Measurements from ENCODE around the gene ANKRD33B.

Gene ANKRD33B

DNA sequence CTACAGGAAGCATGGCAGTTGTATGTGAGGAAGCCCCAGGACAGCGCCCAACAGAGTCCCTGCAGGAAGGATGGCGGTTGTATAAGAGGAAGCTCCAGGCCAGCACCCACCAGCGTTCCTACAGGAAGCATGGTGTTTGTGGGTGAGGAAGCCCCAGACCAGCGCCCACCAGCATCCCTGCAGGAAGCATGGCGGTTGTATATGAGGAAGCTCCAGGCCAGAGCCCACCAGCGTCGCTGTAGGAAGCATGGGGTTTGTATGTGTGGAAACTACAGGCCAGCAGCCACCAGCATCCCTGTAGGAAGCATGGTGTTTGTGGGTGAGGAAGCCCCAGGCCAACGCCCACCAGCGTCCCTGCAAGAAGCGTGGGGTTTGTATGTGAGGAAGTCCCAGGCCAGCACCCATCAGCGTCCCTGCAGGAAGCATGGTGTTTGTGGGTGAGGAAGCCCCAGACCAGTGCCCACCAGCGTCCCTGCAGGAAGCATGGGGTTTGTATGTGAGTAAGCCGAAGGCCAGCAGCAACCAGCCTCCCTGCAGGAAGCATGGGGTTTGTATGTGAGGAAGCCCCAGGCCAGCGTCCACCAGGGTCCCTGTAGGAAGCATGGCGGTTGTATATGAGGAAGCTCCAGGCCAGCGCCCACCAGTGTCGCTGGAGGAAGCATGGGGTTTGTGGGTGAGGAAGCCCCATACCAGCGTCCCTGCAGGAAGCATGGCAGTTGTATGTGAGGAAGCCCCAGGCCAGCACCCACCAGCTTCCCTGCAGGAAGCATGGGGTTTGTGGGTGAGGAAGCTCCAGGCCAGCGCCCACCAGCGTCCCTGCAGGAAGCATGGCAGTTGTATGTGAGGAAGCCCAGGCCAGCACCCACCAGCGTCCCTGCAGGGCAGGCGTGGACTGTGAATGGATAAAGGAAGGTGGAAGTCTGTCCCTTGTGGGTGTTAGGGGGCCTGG is 118.1 kb downstream of the ANKRD33B start:
- no peak for TF ChIP-seq CTCF (IDR thresholded peaks at IDR 0.05; ENCODE audit: borderline replicate concordance, control extremely low read depth, extremely low read depth, insufficient read depth, missing control alignments)
- DNase-seq (ENCODE audit: low spot score), result no peak
- in situ Hi-C loops (cut with MboI; ENCODE audit: low sequenced_read_pairs, unreplicated experiment), result no loop called here

GRCh38 chr5:10682801-10683525 is 119.1 kb downstream of the ANKRD33B start:
- DNase-seq (ENCODE audit: low spot score), result no peak
- in situ Hi-C loops (cut with MboI; ENCODE audit: low sequenced_read_pairs, unreplicated experiment), result no loop called here
- TF ChIP-seq CTCF (IDR thresholded peaks at IDR 0.05; ENCODE audit: borderline replicate concordance, control extremely low read depth, extremely low read depth, insufficient read depth, missing control alignments), result no peak

DNA sequence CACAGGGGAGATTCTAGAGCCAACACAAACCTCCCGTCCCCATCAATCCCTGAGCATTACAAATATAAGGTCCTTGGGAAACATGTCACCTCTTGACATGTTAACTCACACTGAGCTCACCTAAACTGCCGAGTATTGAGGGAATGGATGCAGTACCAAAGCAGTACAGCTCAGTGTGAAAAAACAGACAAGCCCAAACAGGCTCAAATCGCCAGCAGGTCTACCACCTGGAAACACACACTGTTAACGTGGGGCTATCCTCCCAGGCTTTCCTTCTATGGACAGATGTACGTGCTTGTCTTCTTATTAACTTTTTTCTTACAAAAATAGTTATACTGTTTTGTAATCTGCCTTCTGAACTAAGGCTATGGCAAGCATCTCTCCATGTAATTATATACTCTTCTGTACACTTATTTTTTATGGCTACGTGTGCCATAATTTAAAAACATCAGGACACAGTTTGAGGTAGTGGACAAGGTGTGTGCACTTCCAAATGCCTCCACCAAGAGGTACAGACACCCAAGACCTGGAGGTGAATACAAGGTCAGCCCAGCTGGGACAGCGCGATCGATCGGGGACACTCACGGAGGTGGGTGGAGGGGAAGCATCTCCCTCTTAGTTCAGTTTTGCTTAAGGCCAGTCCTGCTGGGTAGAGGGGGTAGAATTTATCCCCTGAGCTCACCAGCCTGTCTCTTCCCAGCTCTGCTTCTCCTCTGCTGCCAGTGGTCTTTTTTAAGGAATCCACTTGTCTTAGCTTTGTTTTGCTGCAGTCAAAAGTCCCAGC is 120.6 kb downstream of the ANKRD33B start:
- TF ChIP-seq CTCF (IDR thresholded peaks at IDR 0.05; ENCODE audit: borderline replicate concordance, control extremely low read depth, extremely low read depth, insufficient read depth, missing control alignments), result no peak
- in situ Hi-C loops (cut with MboI; ENCODE audit: low sequenced_read_pairs, unreplicated experiment), result no loop called here
- no peak for DNase-seq (ENCODE audit: low spot score)

- in situ Hi-C loops (cut with MboI; ENCODE audit: low sequenced_read_pairs, unreplicated experiment), result no loop called here
- no peak for TF ChIP-seq CTCF (IDR thresholded peaks at IDR 0.05; ENCODE audit: borderline replicate concordance, control extremely low read depth, extremely low read depth, insufficient read depth, missing control alignments)
- DNase-seq (ENCODE audit: low spot score), result peak; percentile 64
Observed at GRCh38 chr5:10685115-10685521, 121.2 kb downstream of the ANKRD33B start.

GRCh38 chr5:10686890-10687289 is 123.0 kb downstream of the ANKRD33B start:
- in situ Hi-C loops (cut with MboI; ENCODE audit: low sequenced_read_pairs, unreplicated experiment), result no loop called here
- no peak for TF ChIP-seq CTCF (IDR thresholded peaks at IDR 0.05; ENCODE audit: borderline replicate concordance, control extremely low read depth, extremely low read depth, insufficient read depth, missing control alignments)
- no peak for DNase-seq (ENCODE audit: low spot score)

- no peak for DNase-seq (ENCODE audit: low spot score)
- TF ChIP-seq CTCF (IDR thresholded peaks at IDR 0.05; ENCODE audit: borderline replicate concordance, control extremely low read depth, extremely low read depth, insufficient read depth, missing control alignments), result no peak
- in situ Hi-C loops (cut with MboI; ENCODE audit: low sequenced_read_pairs, unreplicated experiment), result no loop called here
Observed at GRCh38 chr5:10688651-10689171, 124.8 kb downstream of the ANKRD33B start.
